Activated CD8-positive, alpha-beta T cell treated with anti-CD3 and anti-CD28 coated beads for 36 hours (primary cell): ENCODE measurements around the gene IQGAP3. TPM values are rescaled to one million over a fixed set of nuclear protein-coding genes. Genes with fewer than 3 reads are reported as not detected.

Source experiments
- ATAC-seq: fragments of 200-7000 bp; cut with Tn5 transposase; one replicate; pipeline ENCODE4 v1.10.0; 2021; ENCODE audit warnings: mild to moderate bottlenecking, moderate library complexity
- CTCF ChIA-PET: fragments of 350-600 bp; sonication (Branson Sonifier 250); formaldehyde crosslinking; loops from one replicate; lab custom pipeline; 2021; ENCODE audit warnings: antibody characterized with exemption; lab: Charles Lee
- POLR2A ChIA-PET: fragments of 350-600 bp; sonication (Branson Sonifier 250); formaldehyde crosslinking; loops from one replicate; lab custom pipeline; 2021; ENCODE audit warnings: antibody characterized with exemption; lab: Charles Lee
- DNase-seq: peaks from one replicate; pipeline ENCODE4 v3.0.0-alpha.2; 2020
- H3K27ac Mint-ChIP-seq: one replicate; pipeline ENCODE4 v1.8.0; 2021; ENCODE audit warnings: mild to moderate bottlenecking, mixed read lengths
- H3K27me3 Mint-ChIP-seq: one replicate; pipeline ENCODE4 v1.8.0; 2021; ENCODE audit warnings: mixed read lengths
- H3K36me3 Mint-ChIP-seq: one replicate; pipeline ENCODE4 v1.8.0; 2021; ENCODE audit warnings: low read depth, mixed read lengths
- H3K4me1 Mint-ChIP-seq: one replicate; pipeline ENCODE4 v1.8.0; 2021; ENCODE audit warnings: low read depth, mixed read lengths
- H3K4me3 Mint-ChIP-seq: one replicate; pipeline ENCODE4 v1.8.0; 2021; ENCODE audit warnings: mild to moderate bottlenecking, moderate library complexity, mixed read lengths
- H3K9me3 Mint-ChIP-seq: one replicate; pipeline ENCODE4 v1.8.0; 2021; ENCODE audit warnings: mixed read lengths
- CTCF ChIP-seq: fragments of 200-600 bp; IDR thresholded peaks from one replicate; pipeline ENCODE4 v1.8.0; 2022; ENCODE audit warnings: antibody characterized with exemption, mild to moderate bottlenecking
- intact Hi-C: fragments of 100-400 bp; cut with micrococcal nuclease; formaldehyde crosslinking; loops from one replicate; pipeline ENCODE4 v1.10.0; 2022
- total RNA-seq, 2 experiments: library from RNA; stranded (reverse); gene quantifications; one replicate each; pipeline ENCODE4 v1.2.3, GENCODE V29; 2021

The IQGAP3 gene
- total RNA-seq, 2 experiments from 2014 or later, result 14.4 to 14.9 TPM

GRCh38 chr1:156550346-156550745 lies 22.0 kb downstream of the IQGAP3 start:
- DNase-seq (no peak), ATAC-seq (no peak)
- no peaks in the 10 kb centered on the region for H3K9me3 Mint-ChIP-seq
- POLR2A ChIA-PET, result no interaction called here
- intact Hi-C loops, result no loop called here
- no peaks in the 10 kb centered on the region for H3K4me1 Mint-ChIP-seq
- no peak overlapping the region for H3K4me3 Mint-ChIP-seq
- no peak for TF ChIP-seq CTCF
- CTCF ChIA-PET, result interaction anchor here (1.5 kb wide), 1 partner anchor 105 kb away, joined by 4 read pairs; no protein-coding TSS in a partner anchor
- no peak overlapping the region for H3K27ac Mint-ChIP-seq
- H3K36me3 Mint-ChIP-seq, result no peaks in the 10 kb centered on the region
- H3K27me3 Mint-ChIP-seq, result no peaks in the 10 kb centered on the region

GRCh38 chr1:156549831-156550230 lies 22.5 kb downstream of the IQGAP3 start:
- no peak overlapping the region for H3K4me3 Mint-ChIP-seq
- ATAC-seq (no peak), DNase-seq (no peak)
- H3K9me3 Mint-ChIP-seq, result no peaks in the 10 kb centered on the region
- CTCF ChIA-PET, result interaction anchor here (1.5 kb wide), 1 partner anchor 104 kb away, joined by 4 read pairs; no protein-coding TSS in a partner anchor
- POLR2A ChIA-PET, result no interaction called here
- H3K36me3 Mint-ChIP-seq, result no peaks in the 10 kb centered on the region
- intact Hi-C loops, result no loop called here
- no peaks in the 10 kb centered on the region for H3K27me3 Mint-ChIP-seq
- H3K4me1 Mint-ChIP-seq, result no peaks in the 10 kb centered on the region
- no peak for TF ChIP-seq CTCF
- no peak overlapping the region for H3K27ac Mint-ChIP-seq

GRCh38 chr1:156549390-156549789 lies 23.0 kb downstream of the IQGAP3 start:
- Mint-ChIP-seq H3K27me3 (no peaks in the 10 kb centered on the region), H3K9me3 (no peaks in the 10 kb centered on the region), H3K4me1 (no peaks in the 10 kb centered on the region), H3K27ac (no peak overlapping the region), H3K4me3 (no peak overlapping the region), H3K36me3 (no peaks in the 10 kb centered on the region)
- no peak for TF ChIP-seq CTCF
- ChIA-PET POLR2A (no interaction called here), CTCF (no interaction called here)
- no peak for DNase-seq
- intact Hi-C loops, result no loop called here
- no peak for ATAC-seq

- no peaks in the 10 kb centered on the region for H3K4me1 Mint-ChIP-seq
- no peak overlapping the region for H3K27ac Mint-ChIP-seq
- intact Hi-C loops, result no loop called here
- no peaks in the 10 kb centered on the region for H3K36me3 Mint-ChIP-seq
- POLR2A ChIA-PET, result interaction anchor here (0.6 kb wide), 2 partner anchors 23 to 34 kb away, joined by 3 read pairs; no protein-coding TSS in a partner anchor
- H3K9me3 Mint-ChIP-seq, result no peaks in the 10 kb centered on the region
- no peaks in the 10 kb centered on the region for H3K27me3 Mint-ChIP-seq
- ATAC-seq (no peak), DNase-seq (no peak)
- TF ChIP-seq CTCF, result no peak
- no peak overlapping the region for H3K4me3 Mint-ChIP-seq
- CTCF ChIA-PET, result interaction anchor here (0.7 to 1.0 kb wide), 2 partner anchors 44 to 128 kb away, joined by 3 read pairs; no protein-coding TSS in a partner anchor
Observed at GRCh38 chr1:156547982-156548381, 24.4 kb downstream of the IQGAP3 start.

GRCh38 chr1:156547434-156547833 lies 24.9 kb downstream of the IQGAP3 start:
- no peak for TF ChIP-seq CTCF
- no peak for ATAC-seq
- Mint-ChIP-seq H3K36me3 (no peaks in the 10 kb centered on the region), H3K27ac (no peak overlapping the region), H3K4me1 (no peaks in the 10 kb centered on the region), H3K9me3 (no peaks in the 10 kb centered on the region), H3K4me3 (no peak overlapping the region), H3K27me3 (no peaks in the 10 kb centered on the region)
- no peak for DNase-seq
- intact Hi-C loops, result no loop called here
- ChIA-PET CTCF (interaction anchor here (1.0 kb wide), 2 partner anchors 45 to 67 kb away, joined by 3 to 6 read pairs; no protein-coding TSS in a partner anchor), POLR2A (interaction anchor here (0.6 to 1.2 kb wide), 2 partner anchors 14 to 34 kb away, joined by 3 read pairs; no protein-coding TSS in a partner anchor)
